ENCODE measurements around the gene TAS2R4.
"Not testable (repeated sequence)": the region's sequence is repeated elsewhere in the genome, so short reads cannot be mapped to it uniquely, and the experiment has no call there.

Gene TAS2R4

GRCh38 chr7:141776374-141776773 lies at the start of gene TAS2R4:
Gene TAS2R4, plus strand, starts transcription at chr7:141776674. Its CDS starts 1,815 bp downstream, at chr7:141778489.
- Mint-ChIP-seq H3K9me3 (peaks cover 4% of the 10 kb centered on the region), H3K4me1 (ENCODE audit: low read depth) (no peaks in the 10 kb centered on the region), H3K27ac (no peak within 1 kb of the TSS), H3K27me3 (no peaks in the 10 kb centered on the region), H3K4me3 (no peak within 1 kb of the TSS), H3K36me3 (ENCODE audit: low read depth) (peaks cover 56% of the 10 kb centered on the region)

- Mint-ChIP-seq H3K9me3 (no peaks in the 10 kb centered on the region), H3K27me3 (no peaks in the 10 kb centered on the region), H3K27ac (no peak overlapping the region), H3K36me3 (ENCODE audit: low read depth) (no peaks in the 10 kb centered on the region), H3K4me3 (no peak overlapping the region), H3K4me1 (ENCODE audit: low read depth) (no peaks in the 10 kb centered on the region)
Measured at GRCh38 chr7:141729020-141729419, 47.5 kb upstream of the TAS2R4 start.

- Mint-ChIP-seq H3K27me3 (no peaks in the 10 kb centered on the region), H3K4me1 (ENCODE audit: low read depth) (peaks cover 3% of the 10 kb centered on the region), H3K27ac (no peak overlapping the region), H3K4me3 (no peak overlapping the region), H3K9me3 (no peaks in the 10 kb centered on the region), H3K36me3 (ENCODE audit: low read depth) (no peaks in the 10 kb centered on the region)
Measured at GRCh38 chr7:141731476-141732149, 44.9 kb upstream of the TAS2R4 start.

- Mint-ChIP-seq H3K9me3 (no peaks in the 10 kb centered on the region), H3K27me3 (no peaks in the 10 kb centered on the region), H3K4me3 (peak overlapping the region; percentile 100), H3K36me3 (ENCODE audit: low read depth) (peaks cover 36% of the 10 kb centered on the region), H3K4me1 (ENCODE audit: low read depth) (peaks cover 53% of the 10 kb centered on the region), H3K27ac (peak overlapping the region; percentile 100)
Measured at GRCh38 chr7:141737118-141737835, 39.2 kb upstream of the TAS2R4 start.

- Mint-ChIP-seq H3K27me3 (no peaks in the 10 kb centered on the region), H3K36me3 (ENCODE audit: low read depth) (peaks cover 42% of the 10 kb centered on the region), H3K27ac (peak within 1 kb of the TSS; percentile 100), H3K4me3 (peak within 1 kb of the TSS; percentile 100), H3K9me3 (no peaks in the 10 kb centered on the region), H3K4me1 (ENCODE audit: low read depth) (peaks cover 58% of the 10 kb centered on the region)
Measured at GRCh38 chr7:141737836-141738591, 38.5 kb upstream of the TAS2R4 start, which contains the start of gene SSBP1. Gene SSBP1, plus strand, starts transcription at chr7:141738358. Its CDS starts 809 bp downstream, at chr7:141739167.

- H3K9me3 Mint-ChIP-seq, result no peaks in the 10 kb centered on the region
- peak overlapping the region; percentile 100 for H3K4me3 Mint-ChIP-seq
- H3K4me1 Mint-ChIP-seq (ENCODE audit: low read depth), result peaks cover 61% of the 10 kb centered on the region
- H3K27ac Mint-ChIP-seq, result peak overlapping the region; percentile 100
- peaks cover 47% of the 10 kb centered on the region for H3K36me3 Mint-ChIP-seq (ENCODE audit: low read depth)
- H3K27me3 Mint-ChIP-seq, result no peaks in the 10 kb centered on the region
Measured at GRCh38 chr7:141738592-141739013, 37.9 kb upstream of the TAS2R4 start.

- Mint-ChIP-seq H3K27ac (peak overlapping the region; percentile 88), H3K9me3 (no peaks in the 10 kb centered on the region), H3K4me1 (ENCODE audit: low read depth) (peaks cover 61% of the 10 kb centered on the region), H3K4me3 (peak overlapping the region; percentile 100), H3K27me3 (no peaks in the 10 kb centered on the region), H3K36me3 (ENCODE audit: low read depth) (peaks cover 54% of the 10 kb centered on the region)
Measured at GRCh38 chr7:141739250-141739649, 37.2 kb upstream of the TAS2R4 start.

- H3K27me3 Mint-ChIP-seq, result no peaks in the 10 kb centered on the region
- no peaks in the 10 kb centered on the region for H3K9me3 Mint-ChIP-seq
- H3K4me1 Mint-ChIP-seq (ENCODE audit: low read depth), result peaks cover 55% of the 10 kb centered on the region
- H3K27ac Mint-ChIP-seq, result peak overlapping the region; percentile 42
- peak overlapping the region; percentile 14 for H3K4me3 Mint-ChIP-seq
- H3K36me3 Mint-ChIP-seq (ENCODE audit: low read depth), result peaks cover 79% of the 10 kb centered on the region
Measured at GRCh38 chr7:141742229-141742628, 34.2 kb upstream of the TAS2R4 start.

- peaks cover 86% of the 10 kb centered on the region for H3K36me3 Mint-ChIP-seq (ENCODE audit: low read depth)
- H3K4me3 Mint-ChIP-seq, result no peak overlapping the region
- no peaks in the 10 kb centered on the region for H3K9me3 Mint-ChIP-seq
- no peaks in the 10 kb centered on the region for H3K27me3 Mint-ChIP-seq
- no peak overlapping the region for H3K27ac Mint-ChIP-seq
- peaks cover 40% of the 10 kb centered on the region for H3K4me1 Mint-ChIP-seq (ENCODE audit: low read depth)
Measured at GRCh38 chr7:141744131-141744530, 32.3 kb upstream of the TAS2R4 start.

- no peak overlapping the region for H3K27ac Mint-ChIP-seq
- peaks cover 22% of the 10 kb centered on the region for H3K9me3 Mint-ChIP-seq
- peaks cover 1% of the 10 kb centered on the region for H3K4me1 Mint-ChIP-seq (ENCODE audit: low read depth)
- H3K4me3 Mint-ChIP-seq, result no peak overlapping the region
- peaks cover 90% of the 10 kb centered on the region for H3K36me3 Mint-ChIP-seq (ENCODE audit: low read depth)
- no peaks in the 10 kb centered on the region for H3K27me3 Mint-ChIP-seq
Measured at GRCh38 chr7:141748396-141748795, 28.1 kb upstream of the TAS2R4 start.

GRCh38 chr7:141751904-141752303 lies 24.6 kb upstream of the TAS2R4 start:
- H3K4me1 Mint-ChIP-seq (ENCODE audit: low read depth); H3K27ac Mint-ChIP-seq; H3K27me3 Mint-ChIP-seq; H3K4me3 Mint-ChIP-seq: not testable (repeated sequence)
- peaks cover 90% of the 10 kb centered on the region for H3K36me3 Mint-ChIP-seq (ENCODE audit: low read depth)
- peaks cover 22% of the 10 kb centered on the region for H3K9me3 Mint-ChIP-seq

- Mint-ChIP-seq H3K4me1 (ENCODE audit: low read depth) (no peaks in the 10 kb centered on the region), H3K27me3 (no peaks in the 10 kb centered on the region), H3K9me3 (peaks cover 22% of the 10 kb centered on the region), H3K36me3 (ENCODE audit: low read depth) (peaks cover 97% of the 10 kb centered on the region), H3K27ac (no peak overlapping the region), H3K4me3 (no peak overlapping the region)
Measured at GRCh38 chr7:141752634-141753033, 23.8 kb upstream of the TAS2R4 start.

- H3K9me3 Mint-ChIP-seq, result peaks cover 20% of the 10 kb centered on the region
- no peaks in the 10 kb centered on the region for H3K4me1 Mint-ChIP-seq (ENCODE audit: low read depth)
- no peak overlapping the region for H3K4me3 Mint-ChIP-seq
- no peak overlapping the region for H3K27ac Mint-ChIP-seq
- peaks cover 96% of the 10 kb centered on the region for H3K36me3 Mint-ChIP-seq (ENCODE audit: low read depth)
- no peaks in the 10 kb centered on the region for H3K27me3 Mint-ChIP-seq
Measured at GRCh38 chr7:141754939-141755338, 21.5 kb upstream of the TAS2R4 start.

GRCh38 chr7:141763797-141764196 lies 12.7 kb upstream of the TAS2R4 start, which contains the start of gene TAS2R3:
Gene TAS2R3, plus strand, starts transcription at chr7:141764097. Its CDS starts 62 bp downstream, at chr7:141764159.
- H3K4me3 Mint-ChIP-seq, result no peak within 1 kb of the TSS
- no peaks in the 10 kb centered on the region for H3K27me3 Mint-ChIP-seq
- H3K4me1 Mint-ChIP-seq (ENCODE audit: low read depth), result no peaks in the 10 kb centered on the region
- no peak within 1 kb of the TSS for H3K27ac Mint-ChIP-seq
- H3K36me3 Mint-ChIP-seq (ENCODE audit: low read depth), result peaks cover 69% of the 10 kb centered on the region
- H3K9me3 Mint-ChIP-seq, result no peaks in the 10 kb centered on the region

- H3K27me3 Mint-ChIP-seq; H3K4me1 Mint-ChIP-seq (ENCODE audit: low read depth); H3K4me3 Mint-ChIP-seq; H3K27ac Mint-ChIP-seq; H3K9me3 Mint-ChIP-seq: not testable (repeated sequence)
- peaks cover 53% of the 10 kb centered on the region for H3K36me3 Mint-ChIP-seq (ENCODE audit: low read depth)
Measured at GRCh38 chr7:141770083-141770583, 6.3 kb upstream of the TAS2R4 start.
